Endothelial cell of hepatic sinusoid (primary cell): ENCODE measurements around the gene APOBEC3F.

ENCODE experiments used
- in situ Hi-C: cut with HindIII; loops from 2 replicates; pipeline ENCODE4 v1.10.0; 2017; ENCODE audit warnings: low sequenced_read_pairs

The APOBEC3F gene

DNA sequence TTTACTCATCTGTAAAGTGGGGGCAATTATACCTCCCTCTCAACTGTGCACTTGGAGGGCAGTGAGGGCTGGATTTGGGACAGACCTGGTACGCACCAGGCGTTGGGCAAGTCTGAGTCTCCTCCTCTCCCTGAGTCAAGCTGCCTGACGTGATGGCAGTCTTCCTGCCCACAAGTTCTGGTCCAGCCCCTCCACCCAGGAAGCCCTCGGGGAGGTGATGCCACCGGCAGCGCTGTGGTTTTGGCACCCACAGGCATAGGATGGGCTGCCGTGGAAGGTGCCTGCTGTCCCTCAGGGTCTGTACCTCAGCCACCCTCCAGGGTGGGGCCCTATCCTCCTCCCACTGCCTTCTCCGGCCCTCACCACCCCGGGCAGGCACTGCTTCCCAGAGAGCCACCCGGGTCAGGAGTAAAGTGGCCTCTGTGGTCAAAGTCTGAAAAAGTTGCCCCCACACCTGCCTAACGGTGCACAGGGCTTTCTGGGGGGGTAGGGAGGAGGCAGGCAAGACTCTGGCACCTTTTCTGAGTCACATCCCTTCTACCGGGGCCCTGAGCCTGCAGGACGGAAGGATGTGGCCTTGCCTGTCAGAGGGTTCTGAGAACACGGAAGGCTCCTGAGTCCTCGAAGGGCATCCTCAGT lies 49.9 kb downstream of the APOBEC3F start:
- in situ Hi-C loops: no loop called here

DNA sequence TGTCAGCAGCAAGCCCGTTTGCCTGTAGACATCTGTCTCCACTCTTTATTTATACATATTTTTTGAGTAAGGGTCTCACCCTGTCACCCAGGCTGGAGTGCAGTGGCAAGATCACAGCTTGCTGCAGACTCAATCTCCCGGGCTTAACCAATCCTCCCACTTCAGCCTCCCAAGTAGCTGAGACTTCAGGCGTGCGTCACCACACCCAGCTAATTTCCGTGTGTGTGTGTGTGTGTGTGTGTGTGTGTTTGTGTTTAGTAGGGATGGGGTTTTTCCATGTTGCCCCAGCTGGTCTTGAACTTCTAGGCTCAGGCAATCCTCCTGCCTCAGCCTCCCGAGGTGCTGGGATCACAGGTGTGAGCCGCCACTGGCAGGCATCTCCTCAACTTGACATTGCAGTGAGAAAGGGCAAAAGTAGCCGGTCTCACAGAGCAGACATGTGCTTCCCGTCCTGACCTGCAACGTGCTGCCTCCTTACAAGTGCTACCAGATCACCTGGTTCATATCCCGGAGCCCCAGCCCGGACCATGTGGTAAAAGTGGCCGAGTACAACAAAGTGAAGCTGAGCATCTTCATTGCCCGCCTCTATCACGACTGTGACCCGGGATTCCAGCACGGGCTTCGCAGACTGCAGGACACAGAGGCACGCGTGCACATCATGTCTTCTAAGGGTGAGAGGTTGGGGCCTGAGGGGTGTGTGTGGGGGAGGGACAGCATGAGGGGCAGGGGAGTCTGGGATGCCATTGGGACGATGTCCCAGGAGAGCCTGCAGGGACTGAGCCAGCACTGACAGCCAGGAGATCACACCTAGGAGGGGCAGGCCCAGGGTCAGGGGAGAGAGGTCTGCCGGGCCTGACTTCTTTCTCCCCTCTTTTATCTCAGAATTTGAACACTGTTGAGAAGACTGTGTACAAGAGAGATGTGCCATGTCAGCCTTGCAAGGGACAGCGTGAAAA lies 50.7 kb downstream of the APOBEC3F start:
- in situ Hi-C loops: no loop called here

DNA sequence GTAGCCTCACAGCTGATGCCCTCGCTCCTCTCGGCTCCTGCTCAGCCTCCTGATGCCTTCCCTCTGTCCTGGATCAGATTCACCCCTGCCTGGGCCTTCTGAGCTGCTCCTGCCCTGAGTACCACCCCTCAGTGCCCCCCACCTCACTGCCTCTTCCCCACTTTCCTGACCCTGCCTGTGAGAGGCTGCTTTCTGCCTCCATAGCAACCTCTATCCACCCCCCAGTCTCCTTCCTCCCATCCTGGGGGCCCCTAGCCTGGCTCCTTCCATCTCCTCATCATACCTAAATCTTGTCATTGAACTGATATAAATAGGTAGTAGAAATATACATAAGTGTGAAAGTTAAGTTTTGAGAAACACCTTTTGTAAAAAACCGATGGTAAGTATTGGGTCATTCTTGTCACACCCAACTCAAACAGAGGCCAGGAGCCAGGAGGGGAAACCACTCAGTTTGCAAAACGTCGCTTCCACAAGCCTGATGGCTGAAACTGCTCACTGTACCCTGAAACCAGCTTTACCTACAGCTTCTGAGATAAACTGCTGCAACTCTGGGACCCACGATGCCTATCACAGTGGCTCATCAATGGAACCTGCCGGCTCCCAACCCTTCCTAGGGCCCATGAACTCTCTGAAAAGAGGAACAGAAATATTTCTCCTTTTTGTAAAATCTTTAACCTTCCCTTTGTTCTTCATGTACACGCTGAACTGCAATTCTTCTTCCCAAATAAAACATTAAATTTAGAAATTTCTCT lies 51.6 kb downstream of the APOBEC3F start:
- in situ Hi-C loops: no loop called here

DNA sequence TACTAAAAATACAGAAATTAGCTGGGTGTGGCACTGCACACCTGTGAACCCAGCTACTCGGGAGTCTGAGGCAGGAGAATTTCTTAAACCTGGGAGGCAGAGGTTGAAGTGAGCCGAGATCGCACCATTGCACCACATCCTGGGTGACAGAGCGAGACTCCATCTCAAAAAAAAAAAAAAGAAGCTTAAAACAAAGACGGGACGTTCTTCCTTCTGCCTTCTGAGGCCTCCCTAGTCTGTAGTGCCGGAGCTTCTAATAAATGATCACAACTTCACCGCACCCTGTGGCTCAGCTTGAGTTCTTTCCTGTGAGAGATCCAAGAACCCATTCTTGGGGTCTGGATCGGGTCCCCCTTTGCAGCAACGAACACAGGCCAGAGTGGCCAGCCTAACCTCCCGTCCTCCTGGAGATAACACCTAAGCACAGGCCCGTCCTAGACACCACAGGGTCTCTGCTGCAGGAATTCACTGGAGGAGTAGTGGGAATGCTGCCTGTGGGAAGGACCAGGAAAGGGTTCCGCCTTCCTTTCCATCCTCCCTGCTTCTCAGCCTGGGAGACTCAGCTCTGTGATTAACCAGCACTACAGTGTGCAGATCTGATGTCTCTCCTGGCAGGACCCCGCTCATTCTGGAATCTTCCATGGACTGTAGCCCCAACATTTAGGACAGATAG lies 54.2 kb downstream of the APOBEC3F start:
- in situ Hi-C loops: no loop called here

DNA sequence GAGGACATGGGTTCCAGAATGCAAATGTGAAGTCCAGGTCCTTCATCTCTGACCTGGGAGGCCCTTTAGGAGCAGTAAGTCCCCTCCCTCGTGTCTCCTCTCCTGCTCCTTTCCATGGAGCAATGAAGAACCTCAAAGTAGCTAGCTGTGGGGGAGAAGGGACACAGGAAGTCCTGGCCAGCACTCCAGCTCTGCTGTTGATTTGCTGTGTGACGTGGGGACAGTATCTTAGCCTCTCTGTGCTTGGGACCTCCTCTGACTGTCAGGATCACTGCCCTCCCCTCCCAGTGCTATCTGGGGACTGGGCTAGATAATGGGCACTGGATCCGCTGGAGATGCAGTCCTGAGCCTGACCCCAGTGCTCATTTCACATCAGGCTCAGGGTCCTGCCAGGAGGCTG lies 55.3 kb downstream of the APOBEC3F start:
- in situ Hi-C loops: no loop called here

DNA sequence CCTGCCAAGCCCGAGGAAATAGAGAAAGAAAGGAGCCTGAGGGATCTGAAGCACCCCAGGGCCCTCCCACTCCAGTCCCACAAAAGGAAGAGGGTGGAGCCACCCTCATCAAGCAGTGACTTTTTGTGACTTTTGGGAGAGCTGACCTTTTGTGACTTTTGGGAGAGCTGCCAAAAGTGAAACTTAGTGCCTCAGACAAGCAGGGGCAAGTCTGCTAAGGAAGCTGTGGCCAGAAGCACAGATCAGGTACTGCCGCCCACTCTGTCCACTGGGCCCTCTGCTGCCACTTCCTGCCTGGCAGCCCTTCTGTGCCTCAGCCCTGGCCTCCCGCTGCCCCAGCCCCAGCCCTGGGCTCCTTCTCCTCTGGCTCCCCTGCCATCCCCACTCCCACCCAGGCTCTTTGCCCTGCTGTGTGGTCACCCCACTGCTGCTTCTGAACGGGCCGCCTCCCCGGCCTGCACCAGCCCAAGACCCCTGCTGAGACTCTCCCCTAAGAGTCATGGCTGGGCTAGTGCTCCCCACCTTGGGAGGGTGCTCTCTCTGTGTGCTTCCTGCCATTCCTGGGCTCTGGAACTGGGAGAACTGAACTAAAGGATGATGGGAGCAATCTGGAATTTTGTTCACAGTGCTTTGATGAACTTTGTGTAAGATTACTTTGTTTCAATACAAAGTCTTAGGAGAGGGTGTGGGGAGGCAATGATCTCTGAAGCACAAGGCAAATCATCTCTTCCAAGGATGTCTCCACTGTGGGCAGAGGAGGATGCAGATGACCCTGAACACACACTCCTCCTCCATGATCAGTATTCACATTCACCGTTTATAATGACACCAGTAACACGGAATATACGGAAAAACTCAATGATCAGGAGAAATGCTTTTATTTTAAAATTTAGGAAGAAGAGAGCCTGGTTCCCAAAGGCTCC lies 56.7 kb downstream of the APOBEC3F start, which contains the start of gene APOBEC3H:
Gene APOBEC3H (plus strand): TSS at position 147 of the 923 bp plus-strand sequence. CDS start 3,035 bp downstream, outside the sequence.
- in situ Hi-C loops: no loop called here

DNA sequence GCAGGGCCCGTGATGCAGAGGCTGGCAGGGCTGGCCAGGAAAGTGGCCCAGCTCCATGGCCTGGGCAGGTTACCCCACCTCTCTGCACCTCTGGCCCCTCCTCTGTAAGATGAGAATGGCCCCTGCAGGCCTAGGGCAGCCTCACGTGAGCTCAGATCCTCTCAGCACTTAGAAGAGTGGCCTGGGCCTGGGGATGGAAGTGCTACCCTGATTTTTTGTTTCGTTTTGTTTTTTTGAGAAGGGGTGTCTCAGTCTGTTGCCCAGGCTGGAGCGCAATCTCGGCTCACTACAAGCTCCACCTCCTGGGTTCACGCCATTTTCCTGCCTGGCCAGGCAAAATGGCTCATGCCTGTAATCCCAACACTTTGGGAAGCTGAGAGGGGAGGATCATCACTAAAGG lies 57.4 kb downstream of the APOBEC3F start:
- in situ Hi-C loops: no loop called here

DNA sequence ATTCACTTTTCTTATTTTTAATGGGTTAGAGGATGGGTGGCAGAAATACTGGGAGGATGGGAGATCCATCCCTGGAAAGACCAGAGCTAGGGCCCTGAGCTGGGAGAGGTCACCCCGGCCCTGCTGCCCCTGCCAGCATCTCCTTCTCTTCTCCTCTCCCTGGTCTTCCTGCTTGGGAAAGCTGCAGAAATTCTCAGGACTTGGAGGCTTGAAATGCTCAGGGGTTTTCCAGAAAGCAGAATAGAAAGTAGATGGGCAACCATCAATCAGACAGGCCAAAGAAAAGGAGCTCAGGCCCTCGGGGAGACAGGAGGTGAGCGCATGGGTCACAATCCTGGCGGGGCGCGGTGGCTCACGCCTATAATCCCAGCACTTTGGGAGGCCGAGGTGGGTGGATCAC lies 57.9 kb downstream of the APOBEC3F start:
- in situ Hi-C loops: no loop called here

DNA sequence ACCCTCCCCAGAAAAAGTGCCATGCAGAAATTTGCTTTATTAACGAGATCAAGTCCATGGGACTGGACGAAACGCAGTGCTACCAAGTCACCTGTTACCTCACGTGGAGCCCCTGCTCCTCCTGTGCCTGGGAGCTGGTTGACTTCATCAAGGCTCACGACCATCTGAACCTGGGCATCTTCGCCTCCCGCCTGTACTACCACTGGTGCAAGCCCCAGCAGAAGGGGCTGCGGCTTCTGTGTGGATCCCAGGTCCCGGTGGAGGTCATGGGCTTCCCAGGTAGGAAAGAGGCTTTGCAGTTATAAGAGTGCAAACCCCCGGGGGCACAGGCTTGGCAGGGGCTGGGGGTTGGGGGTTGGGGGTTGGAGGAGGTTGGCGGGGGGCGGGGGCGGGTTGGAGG lies 60.6 kb downstream of the APOBEC3F start:
- in situ Hi-C loops: no loop called here

DNA sequence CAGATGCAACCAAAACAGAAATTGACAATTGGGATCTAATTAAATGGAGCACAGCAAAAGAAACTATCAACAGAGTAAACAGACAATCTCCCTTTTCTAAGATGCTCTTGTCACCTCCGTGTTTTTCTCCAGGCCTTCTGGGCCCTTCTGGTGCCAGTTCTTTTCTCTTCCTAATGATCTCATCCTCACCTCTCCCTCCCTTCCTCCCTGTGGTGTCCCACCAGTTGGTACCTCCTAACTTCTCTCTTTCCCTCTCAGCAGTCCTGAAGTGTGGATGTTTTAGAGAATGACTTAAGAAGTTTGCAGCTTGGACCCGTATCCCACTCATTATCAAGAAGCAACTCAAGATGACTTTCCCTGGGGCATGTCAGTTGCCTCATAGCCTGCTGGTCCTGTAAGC lies 62.8 kb downstream of the APOBEC3F start:
- in situ Hi-C loops: no loop called here
